Measurements from ENCODE around the gene LIN54. TPM values are rescaled to one million over a fixed set of nuclear protein-coding genes. Genes with fewer than 3 reads are reported as not detected.

Gene LIN54
- total and polyA plus RNA-seq, 12 donors = 1.5 to 9.4 (median 8.6) TPM

DNA sequence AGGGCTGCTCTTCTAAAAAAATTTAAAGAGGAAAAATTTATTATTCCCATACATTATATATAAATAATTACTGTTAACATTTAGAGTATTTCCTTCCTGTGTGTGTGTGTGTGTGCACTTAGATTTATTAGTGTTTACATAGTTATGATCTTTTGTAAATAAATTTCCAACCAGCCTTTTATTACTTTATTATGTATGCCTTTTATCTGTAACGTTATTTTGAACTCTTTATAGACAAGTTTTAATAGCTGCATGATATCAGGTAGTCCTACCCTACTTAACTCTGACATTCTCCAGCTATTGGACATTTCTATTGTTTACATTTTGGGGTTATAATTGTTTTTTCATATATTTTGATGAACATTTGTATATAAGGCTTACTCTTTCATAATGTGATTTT lies 101.3 kb downstream of the LIN54 start:
- TF ChIP-seq, protein P1, sequence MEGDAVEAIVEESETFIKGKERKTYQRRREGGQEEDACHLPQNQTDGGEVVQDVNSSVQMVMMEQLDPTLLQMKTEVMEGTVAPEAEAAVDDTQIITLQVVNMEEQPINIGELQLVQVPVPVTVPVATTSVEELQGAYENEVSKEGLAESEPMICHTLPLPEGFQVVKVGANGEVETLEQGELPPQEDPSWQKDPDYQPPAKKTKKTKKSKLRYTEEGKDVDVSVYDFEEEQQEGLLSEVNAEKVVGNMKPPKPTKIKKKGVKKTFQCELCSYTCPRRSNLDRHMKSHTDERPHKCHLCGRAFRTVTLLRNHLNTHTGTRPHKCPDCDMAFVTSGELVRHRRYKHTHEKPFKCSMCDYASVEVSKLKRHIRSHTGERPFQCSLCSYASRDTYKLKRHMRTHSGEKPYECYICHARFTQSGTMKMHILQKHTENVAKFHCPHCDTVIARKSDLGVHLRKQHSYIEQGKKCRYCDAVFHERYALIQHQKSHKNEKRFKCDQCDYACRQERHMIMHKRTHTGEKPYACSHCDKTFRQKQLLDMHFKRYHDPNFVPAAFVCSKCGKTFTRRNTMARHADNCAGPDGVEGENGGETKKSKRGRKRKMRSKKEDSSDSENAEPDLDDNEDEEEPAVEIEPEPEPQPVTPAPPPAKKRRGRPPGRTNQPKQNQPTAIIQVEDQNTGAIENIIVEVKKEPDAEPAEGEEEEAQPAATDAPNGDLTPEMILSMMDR (IDR thresholded peaks at IDR 0.05) = no peak
- H3K4me1 ChIP-seq = peaks cover 0 to 7% (median 0%) of the 10 kb centered on the region in 9 donors
- no peaks in the 10 kb centered on the region for H3K9me3 ChIP-seq
- no peak for DNase-seq
- H3K27ac ChIP-seq = no peak overlapping the region
- 45 to 63% methylated on average over 1 of the region's 1 CpG for WGBS, 2 donors
- H3K36me3 ChIP-seq = peaks cover 0 to 92% (median 9%) of the 10 kb centered on the region in 9 donors
- no peak for ATAC-seq
- no peak overlapping the region for H3K4me3 ChIP-seq
- intact Hi-C loops (cut with DNase I) = loop anchor here in 1 of 10 donors (10.0 kb wide), 1 partner anchor 115 kb away; no protein-coding TSS in a partner anchor
- H3K27me3 ChIP-seq = no peaks in the 10 kb centered on the region

DNA sequence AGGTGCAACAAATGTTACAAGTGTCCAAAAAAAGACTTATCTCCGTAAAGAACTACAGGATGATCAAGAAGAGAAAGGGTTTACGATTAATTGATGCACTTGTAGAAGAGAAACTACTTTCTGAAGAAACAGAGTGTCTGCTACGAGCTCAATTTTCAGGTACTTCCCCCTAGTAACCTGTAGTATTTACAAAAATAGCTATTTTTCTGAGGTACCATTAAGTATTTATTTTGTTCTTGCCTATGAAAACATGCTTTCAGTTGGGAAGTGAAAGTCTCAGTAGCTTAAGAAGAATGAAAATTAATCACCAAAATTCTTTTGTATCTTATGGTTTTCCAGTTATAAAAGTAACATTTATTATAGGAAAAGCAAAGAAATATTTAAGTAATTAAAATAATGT lies 104.2 kb downstream of the LIN54 start:
- no peak overlapping the region for H3K27ac ChIP-seq
- DNase-seq = no peak
- H3K4me1 ChIP-seq = peaks cover 0 to 16% (median 8%) of the 10 kb centered on the region in 9 donors
- no peak overlapping the region for H3K4me3 ChIP-seq
- WGBS, 2 donors = 94 to 96% methylated on average over 3 of the region's 3 CpGs
- no peaks in the 10 kb centered on the region for H3K9me3 ChIP-seq
- intact Hi-C loops (cut with DNase I) = loop anchor here in 1 of 10 donors (10.0 kb wide), 1 partner anchor 118 kb away; no protein-coding TSS in a partner anchor
- TF ChIP-seq, protein P1 (IDR thresholded peaks at IDR 0.05) = no peak
- ATAC-seq = no peak
- H3K27me3 ChIP-seq = no peaks in the 10 kb centered on the region
- H3K36me3 ChIP-seq = peaks cover 0 to 68% (median 8%) of the 10 kb centered on the region in 9 donors

DNA sequence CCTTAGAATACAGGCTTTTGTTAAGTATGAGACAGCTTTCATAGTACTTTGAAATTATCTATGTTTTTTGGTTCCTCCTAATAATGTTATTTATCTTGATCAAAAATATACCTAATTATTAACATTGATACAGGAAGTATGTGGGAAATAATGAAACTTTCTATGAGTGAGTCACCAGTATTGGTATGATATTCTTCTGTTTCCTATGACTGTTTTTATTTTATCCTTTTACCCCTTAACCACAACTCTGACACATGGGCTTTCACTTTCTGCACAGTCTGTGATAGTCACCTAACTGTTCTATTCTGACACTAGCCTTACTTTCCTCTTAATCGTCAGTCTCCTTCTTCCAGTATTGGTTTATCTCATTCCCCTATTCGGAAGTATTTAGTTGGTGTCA lies 105.4 kb downstream of the LIN54 start:
- intact Hi-C loops (cut with DNase I) = loop anchor here in 1 of 10 donors (10.0 kb wide), 1 partner anchor 120 kb away; no protein-coding TSS in a partner anchor
- peaks cover 0 to 56% (median 8%) of the 10 kb centered on the region in 9 donors for H3K36me3 ChIP-seq
- H3K27me3 ChIP-seq = no peaks in the 10 kb centered on the region
- TF ChIP-seq, protein P1 (IDR thresholded peaks at IDR 0.05) = no peak
- H3K4me1 ChIP-seq = peaks cover 0 to 18% (median 10%) of the 10 kb centered on the region in 9 donors
- no peaks in the 10 kb centered on the region for H3K9me3 ChIP-seq
- WGBS, 2 donors = 78 to 79% methylated on average over 2 of the region's 2 CpGs
- ATAC-seq (no peak), DNase-seq (no peak)
- H3K4me3 ChIP-seq = no peak overlapping the region
- no peak overlapping the region for H3K27ac ChIP-seq

DNA sequence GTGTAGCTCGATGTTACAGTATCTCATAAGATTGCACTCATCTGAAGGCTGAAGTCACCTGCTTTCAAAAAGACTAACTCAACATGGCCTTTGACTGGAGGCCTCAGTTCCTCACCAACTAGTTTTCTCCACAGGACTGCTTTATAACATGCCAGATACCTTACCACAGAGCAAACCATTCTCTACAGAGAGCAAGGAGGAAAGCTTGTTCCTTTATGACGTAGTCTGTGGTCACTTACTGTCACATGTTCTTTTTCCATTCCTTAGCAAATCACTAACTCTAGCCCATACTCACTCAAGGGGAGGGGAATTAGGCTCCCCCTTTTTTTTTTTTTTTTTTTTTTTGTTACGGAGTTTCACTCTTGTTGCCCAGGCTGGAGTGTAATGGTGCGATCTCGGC lies 106.9 kb downstream of the LIN54 start:
- intact Hi-C loops (cut with DNase I) = loop anchor here in 6 of 10 donors (5.0 to 10.0 kb wide), 3 partner anchors 109 to 379 kb away; partner anchors contain the start of genes LIN54 (in 4 of the 6) and COQ2 (in 1 of the 6)
- no peak for ATAC-seq

More for the DNA sequence above, 106.9 kb downstream of the LIN54 start:
- Histone ChIP-seq H3K27me3 (no peaks in the 10 kb centered on the region), H3K36me3 (peaks cover 0 to 41% (median 8%) of the 10 kb centered on the region in 9 donors), H3K4me3 (no peak overlapping the region), H3K27ac (no peak overlapping the region), H3K9me3 (no peaks in the 10 kb centered on the region), H3K4me1 (peaks cover 0 to 28% (median 18%) of the 10 kb centered on the region in 9 donors)
- WGBS, 2 donors = 92% methylated on average over 5 of the region's 5 CpGs
- TF ChIP-seq, protein P1 (IDR thresholded peaks at IDR 0.05) = no peak
- DNase-seq = no peak

All from heart right ventricle (tissue), 16 donors.